ENCODE results near the gene MYO1F. TPM values are rescaled to one million over a fixed set of nuclear protein-coding genes. Genes with fewer than 3 reads are reported as not detected.

Gene MYO1F
- total RNA-seq, 4 donors from 2014 or later, result 6.6 to 70.7 (median 10.9) TPM

DNA sequence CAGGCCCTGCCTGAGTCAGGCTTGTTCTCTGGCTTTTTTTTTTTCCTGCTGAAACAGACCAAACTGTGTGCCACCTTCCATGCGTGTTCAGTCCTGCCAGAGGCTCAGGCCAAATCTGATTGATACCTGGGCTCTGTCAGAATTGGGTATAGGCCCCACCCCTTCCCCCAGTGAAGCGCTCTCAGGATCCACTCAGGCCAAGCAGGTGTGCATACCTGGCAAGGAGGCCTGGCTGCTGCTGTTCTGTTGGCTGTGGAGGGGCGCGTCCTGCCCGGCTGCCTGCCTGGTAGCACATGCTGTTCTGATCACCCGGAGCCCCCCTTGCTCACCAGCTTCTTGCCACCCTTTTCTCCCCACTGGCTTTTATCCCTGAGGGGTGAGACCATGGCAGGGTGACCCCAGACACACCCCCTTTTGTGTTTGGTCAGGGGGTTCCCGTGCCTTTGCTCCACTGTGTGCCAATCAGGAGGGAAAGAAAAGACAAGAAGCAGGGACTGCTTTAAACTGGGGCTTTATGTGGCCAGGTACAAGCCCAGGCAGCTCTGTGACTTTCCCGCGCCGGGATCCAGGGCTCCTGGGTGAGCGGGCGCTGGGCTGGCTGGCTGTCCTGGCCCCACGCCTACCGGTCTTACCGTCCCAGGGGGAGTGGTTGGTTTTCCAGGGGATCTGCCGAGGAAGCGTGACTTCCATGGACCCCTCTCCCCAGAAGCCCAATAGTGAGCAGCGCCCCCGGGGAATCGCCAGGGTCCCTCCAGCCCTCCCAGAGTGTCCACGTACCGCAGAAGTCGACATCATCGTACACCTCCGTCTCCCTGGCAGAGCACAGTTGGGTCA lies 87.5 kb downstream of the MYO1F start:
- Histone ChIP-seq H3K4me1 (peaks cover 0 to 4% (median 0%) of the 10 kb centered on the region in 4 donors), H3K36me3 (peaks cover 0 to 38% (median 18%) of the 10 kb centered on the region in 4 donors), H3K9me3 (no peaks in the 10 kb centered on the region), H3K27me3 (no peaks in the 10 kb centered on the region), H3K4me3 (no peak overlapping the region), H3K27ac (no peak overlapping the region)
- WGBS, 2 donors (ENCODE audit: low coverage in 1 of 2), result 91% methylated on average over 25 of the region's 25 CpGs; no CpG with 5 or more reads in 1 of the 2 donors
- no peak for DNase-seq
- in situ Hi-C loops (cut with MboI; ENCODE audit: low pct_ligation_motif_present in 1 of 4, low pct_unique_long_range_greater_than_20kb in 1 of 4, low sequenced_read_pairs in 3 of 4), result no loop called here
- no peak for TF ChIP-seq POLR2A (IDR thresholded peaks at IDR 0.05)
- intact Hi-C loops (cut with DNase I; ENCODE audit: low total_unique reads), result no loop called here

DNA sequence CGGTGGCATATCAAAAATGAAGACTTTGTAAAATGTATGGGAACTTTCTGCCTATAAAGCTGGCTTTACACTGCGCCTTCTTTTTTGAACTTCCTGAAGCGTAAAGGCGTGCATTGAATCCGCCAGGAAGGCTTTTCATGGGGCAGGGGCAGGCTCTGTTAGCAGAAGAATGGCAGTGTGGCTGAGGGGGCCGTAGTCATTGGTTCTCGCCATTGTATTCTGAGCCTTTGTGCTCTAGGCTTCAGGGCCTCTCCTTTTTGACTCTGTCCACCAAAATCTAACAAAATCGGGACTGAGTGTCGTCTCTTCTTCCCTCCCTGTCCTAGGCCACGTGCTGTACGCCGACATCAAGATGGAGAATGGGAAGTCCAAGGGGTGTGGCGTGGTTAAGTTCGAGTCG lies 88.9 kb downstream of the MYO1F start:
- Histone ChIP-seq H3K27ac (peak overlapping the region in 1 of 4 donors; percentile 37), H3K36me3 (peaks cover 0 to 46% (median 21%) of the 10 kb centered on the region in 4 donors), H3K4me1 (peaks cover 0 to 4% (median 0%) of the 10 kb centered on the region in 4 donors), H3K4me3 (no peak overlapping the region), H3K9me3 (no peaks in the 10 kb centered on the region), H3K27me3 (no peaks in the 10 kb centered on the region)
- intact Hi-C loops (cut with DNase I; ENCODE audit: low total_unique reads) (no loop called here), in situ Hi-C loops (cut with MboI; ENCODE audit: low pct_ligation_motif_present in 1 of 4, low pct_unique_long_range_greater_than_20kb in 1 of 4, low sequenced_read_pairs in 3 of 4) (no loop called here)
- WGBS, 2 donors (ENCODE audit: low coverage in 1 of 2), result 82 to 84% methylated on average over 7 to 15 of the region's 15 CpGs
- TF ChIP-seq, protein P1, sequence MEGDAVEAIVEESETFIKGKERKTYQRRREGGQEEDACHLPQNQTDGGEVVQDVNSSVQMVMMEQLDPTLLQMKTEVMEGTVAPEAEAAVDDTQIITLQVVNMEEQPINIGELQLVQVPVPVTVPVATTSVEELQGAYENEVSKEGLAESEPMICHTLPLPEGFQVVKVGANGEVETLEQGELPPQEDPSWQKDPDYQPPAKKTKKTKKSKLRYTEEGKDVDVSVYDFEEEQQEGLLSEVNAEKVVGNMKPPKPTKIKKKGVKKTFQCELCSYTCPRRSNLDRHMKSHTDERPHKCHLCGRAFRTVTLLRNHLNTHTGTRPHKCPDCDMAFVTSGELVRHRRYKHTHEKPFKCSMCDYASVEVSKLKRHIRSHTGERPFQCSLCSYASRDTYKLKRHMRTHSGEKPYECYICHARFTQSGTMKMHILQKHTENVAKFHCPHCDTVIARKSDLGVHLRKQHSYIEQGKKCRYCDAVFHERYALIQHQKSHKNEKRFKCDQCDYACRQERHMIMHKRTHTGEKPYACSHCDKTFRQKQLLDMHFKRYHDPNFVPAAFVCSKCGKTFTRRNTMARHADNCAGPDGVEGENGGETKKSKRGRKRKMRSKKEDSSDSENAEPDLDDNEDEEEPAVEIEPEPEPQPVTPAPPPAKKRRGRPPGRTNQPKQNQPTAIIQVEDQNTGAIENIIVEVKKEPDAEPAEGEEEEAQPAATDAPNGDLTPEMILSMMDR (IDR thresholded peaks at IDR 0.05), result no peak
- TF ChIP-seq POLR2AphosphoS5 (IDR thresholded peaks at IDR 0.05) (no peak), EP300 (IDR thresholded peaks at IDR 0.05; ENCODE audit: low read depth) (no peak), POLR2A (IDR thresholded peaks at IDR 0.05) (no peak)
- no peak for DNase-seq

DNA sequence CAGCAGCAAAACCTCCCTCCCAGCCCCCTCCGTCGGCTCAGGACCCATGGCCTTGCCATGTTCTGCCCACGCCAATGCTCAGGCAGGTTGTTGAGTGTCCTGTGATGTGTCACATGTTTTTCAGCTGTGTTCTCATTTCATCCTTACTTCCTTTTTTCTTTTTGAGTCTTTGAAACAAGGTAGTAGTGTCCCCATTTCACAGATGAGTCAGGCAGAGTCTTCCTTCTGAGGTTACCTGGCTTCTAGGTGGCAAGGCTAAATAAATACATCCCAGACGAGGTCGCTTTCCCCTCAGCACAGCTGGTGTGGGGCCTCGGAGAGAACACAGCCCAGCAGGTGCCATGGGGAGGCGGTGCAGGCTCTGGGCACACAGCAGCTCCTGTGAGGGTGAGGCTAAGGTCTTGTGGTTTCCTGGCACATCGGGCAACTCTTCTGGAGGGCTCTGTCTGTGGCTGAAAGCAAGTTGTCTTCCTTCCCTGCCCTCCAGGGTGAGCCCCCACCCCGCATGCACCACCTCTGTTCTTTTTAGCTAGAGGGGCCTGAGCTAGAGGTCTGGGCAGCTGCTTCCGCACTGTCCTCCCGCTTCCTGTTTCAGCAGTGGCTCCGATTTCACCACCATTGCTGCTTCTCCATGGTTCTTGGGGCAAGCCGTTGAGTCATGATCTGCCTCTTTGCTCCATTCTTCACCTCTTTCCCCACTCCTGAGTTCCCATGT lies 89.9 kb downstream of the MYO1F start:
- peak; percentile 34 for DNase-seq
- in situ Hi-C loops (cut with MboI; ENCODE audit: low pct_ligation_motif_present in 1 of 4, low pct_unique_long_range_greater_than_20kb in 1 of 4, low sequenced_read_pairs in 3 of 4) (no loop called here), intact Hi-C loops (cut with DNase I; ENCODE audit: low total_unique reads) (no loop called here)
- Histone ChIP-seq H3K4me3 (no peak overlapping the region), H3K27ac (peak overlapping the region; percentile 27 to 53 (median 36)), H3K36me3 (peaks cover 0 to 53% (median 24%) of the 10 kb centered on the region in 4 donors), H3K9me3 (no peaks in the 10 kb centered on the region), H3K4me1 (peaks cover 0 to 4% (median 0%) of the 10 kb centered on the region in 4 donors), H3K27me3 (no peaks in the 10 kb centered on the region)
- TF ChIP-seq POLR2AphosphoS5 (IDR thresholded peaks at IDR 0.05), result no peak
- no peak for TF ChIP-seq POLR2A (IDR thresholded peaks at IDR 0.05)
- TF ChIP-seq EP300 (IDR thresholded peaks at IDR 0.05; ENCODE audit: low read depth), result no peak
- TF ChIP-seq, protein P1 (IDR thresholded peaks at IDR 0.05), result no peak
- 69 to 73% methylated on average over 3 to 13 of the region's 13 CpGs for WGBS, 2 donors (ENCODE audit: low coverage in 1 of 2)

DNA sequence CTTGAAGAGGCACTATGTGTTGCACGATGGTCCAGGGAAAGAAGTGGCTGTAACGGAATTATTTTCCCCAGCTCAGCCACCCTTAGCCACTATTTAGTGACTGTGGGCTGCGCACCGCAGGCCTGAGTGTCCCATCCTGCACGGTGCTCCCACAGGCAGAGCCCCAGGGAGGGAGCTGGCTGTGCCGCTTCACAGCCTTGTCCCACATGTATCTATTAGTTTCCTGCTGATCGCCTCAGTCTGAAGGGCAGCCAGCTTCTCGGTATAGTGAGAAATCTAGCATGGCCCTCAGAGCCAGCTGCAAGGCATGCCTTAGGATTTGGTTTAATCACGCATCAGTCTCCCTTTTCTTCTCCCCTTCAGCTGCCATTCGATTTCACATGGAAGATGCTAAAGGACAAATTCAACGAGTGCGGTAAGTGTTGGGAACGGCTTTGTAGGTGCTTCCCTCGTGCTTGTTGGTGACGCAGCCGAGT lies 90.5 kb downstream of the MYO1F start:
- no peaks in the 10 kb centered on the region for H3K27me3 ChIP-seq
- WGBS, 2 donors (ENCODE audit: low coverage in 1 of 2), result 90% methylated on average over 16 of the region's 16 CpGs; no CpG with 5 or more reads in 1 of the 2 donors
- in situ Hi-C loops (cut with MboI; ENCODE audit: low pct_ligation_motif_present in 1 of 4, low pct_unique_long_range_greater_than_20kb in 1 of 4, low sequenced_read_pairs in 3 of 4) (no loop called here), intact Hi-C loops (cut with DNase I; ENCODE audit: low total_unique reads) (no loop called here)
- H3K4me3 ChIP-seq, result no peak overlapping the region
- H3K4me1 ChIP-seq, result peaks cover 0 to 4% (median 0%) of the 10 kb centered on the region in 4 donors
- TF ChIP-seq POLR2AphosphoS5 (IDR thresholded peaks at IDR 0.05) (no peak), POLR2A (IDR thresholded peaks at IDR 0.05) (no peak), EP300 (IDR thresholded peaks at IDR 0.05; ENCODE audit: low read depth) (no peak)
- TF ChIP-seq, protein P1 (IDR thresholded peaks at IDR 0.05), result no peak
- H3K27ac ChIP-seq, result peak overlapping the region in 3 of 4 donors; percentile 27 to 53 (median 37)
- H3K36me3 ChIP-seq, result peaks cover 0 to 53% (median 24%) of the 10 kb centered on the region in 4 donors
- DNase-seq, result no peak
- no peaks in the 10 kb centered on the region for H3K9me3 ChIP-seq

All from transverse colon (tissue), 4 donors.